Activated CD4-positive, alpha-beta T cell treated with anti-CD3 and anti-CD28 coated beads for 4 hours (primary cell): ENCODE data around the gene PDE4DIP.
"Not testable (repeated sequence)": the region's sequence is repeated elsewhere in the genome, so short reads cannot be mapped to it uniquely, and the experiment has no call there.

Source experiments
- DNase-seq, 2 donors: peaks; one replicate each; pipeline ENCODE4 v3.0.0-alpha.2; 2020

The PDE4DIP gene

GRCh38 chr1:148874408-148875388 lies 30.5 kb downstream of the PDE4DIP start:
- DNase-seq, result not testable (repeated sequence)

- DNase-seq, result not testable (repeated sequence)
Measured at GRCh38 chr1:148879812-148880416, 35.7 kb downstream of the PDE4DIP start.

DNA sequence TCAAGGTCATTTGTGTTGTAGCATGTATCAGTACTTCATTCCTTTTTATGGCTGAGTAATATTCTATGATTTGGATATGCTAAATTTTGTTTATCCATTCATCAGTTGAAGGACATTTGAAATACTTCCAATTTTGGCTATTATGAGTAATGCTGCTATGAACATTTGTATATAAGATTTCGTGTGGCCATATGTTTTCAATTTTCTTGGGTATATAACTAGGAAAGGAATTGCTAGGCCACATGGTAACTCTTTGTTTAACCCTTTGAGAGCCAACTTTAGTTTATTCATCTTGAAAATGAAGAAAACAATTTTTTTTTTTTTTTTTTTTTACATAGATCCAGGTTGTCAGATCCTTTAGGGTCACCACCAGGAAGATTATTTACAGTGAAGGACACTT lies 37.0 kb downstream of the PDE4DIP start:
- DNase-seq, result not testable (repeated sequence)

- DNase-seq, result not testable (repeated sequence)
Measured at GRCh38 chr1:148885219-148885618, 41.0 kb downstream of the PDE4DIP start.

GRCh38 chr1:148886293-148886692 lies 42.1 kb downstream of the PDE4DIP start:
- not testable (repeated sequence) for DNase-seq

DNA sequence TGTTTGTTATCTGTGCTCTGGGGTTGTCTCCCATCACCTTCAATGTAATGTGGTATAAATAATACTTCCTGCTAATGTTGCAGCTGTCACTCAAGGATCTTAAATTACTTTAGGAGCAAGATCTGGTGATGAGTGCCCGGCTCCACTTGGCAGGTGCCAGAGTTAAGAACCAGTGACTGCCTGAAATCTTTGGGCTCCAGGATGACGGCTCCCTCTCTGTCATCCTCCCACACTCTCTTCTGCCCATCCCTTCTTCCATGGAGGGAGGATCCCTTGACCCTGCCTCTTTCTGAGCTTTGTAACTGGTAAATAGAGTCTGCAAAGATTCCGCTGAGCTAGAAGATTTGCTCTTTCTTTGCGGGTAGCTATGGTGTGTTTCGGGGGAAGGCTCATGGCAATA lies 44.4 kb downstream of the PDE4DIP start:
- not testable (repeated sequence) for DNase-seq

DNA sequence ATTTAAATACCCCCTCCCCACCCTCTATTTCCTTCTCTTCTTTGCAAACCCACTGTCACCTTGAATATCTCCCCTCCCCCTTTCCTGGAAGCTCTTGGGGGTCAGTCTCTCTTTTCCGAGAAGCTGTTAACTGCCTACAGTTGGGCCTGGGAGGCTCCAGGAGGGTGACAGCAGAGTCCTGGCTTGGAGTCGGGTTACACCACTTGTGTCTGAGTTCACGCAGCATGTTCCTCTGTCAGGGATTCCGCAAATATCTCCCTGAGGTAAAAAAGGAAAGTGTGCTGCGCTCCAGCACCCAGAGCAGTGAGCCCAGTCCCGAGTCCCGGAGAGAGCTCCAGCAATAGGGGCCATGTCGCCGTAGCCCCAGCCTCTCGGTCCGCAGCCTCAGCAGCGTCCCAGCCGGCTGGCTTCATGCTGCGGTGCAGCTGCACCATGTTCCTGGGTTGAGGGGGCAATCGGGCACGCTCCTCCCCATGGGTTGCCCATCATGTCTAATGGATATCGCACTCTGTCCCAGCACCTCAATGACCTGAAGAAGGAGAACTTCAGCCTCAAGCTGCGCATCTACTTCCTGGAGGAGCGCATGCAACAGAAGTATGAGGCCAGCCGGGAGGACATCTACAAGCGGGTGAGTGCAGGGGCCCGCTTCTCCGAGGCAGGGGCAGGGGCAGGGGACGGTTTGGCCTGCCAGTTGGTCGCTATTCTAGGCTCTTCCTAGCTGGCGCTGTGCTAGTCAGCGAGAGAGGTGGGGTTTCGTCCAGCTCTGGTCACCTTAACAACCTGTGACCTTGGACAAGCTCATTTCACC lies 45.2 kb downstream of the PDE4DIP start:
- DNase-seq, result not testable (repeated sequence)

GRCh38 chr1:148890075-148890568 lies 45.9 kb downstream of the PDE4DIP start:
- DNase-seq, result not testable (repeated sequence)

- DNase-seq, result not testable (repeated sequence)
Measured at GRCh38 chr1:148894360-148895352, 50.4 kb downstream of the PDE4DIP start.

DNA sequence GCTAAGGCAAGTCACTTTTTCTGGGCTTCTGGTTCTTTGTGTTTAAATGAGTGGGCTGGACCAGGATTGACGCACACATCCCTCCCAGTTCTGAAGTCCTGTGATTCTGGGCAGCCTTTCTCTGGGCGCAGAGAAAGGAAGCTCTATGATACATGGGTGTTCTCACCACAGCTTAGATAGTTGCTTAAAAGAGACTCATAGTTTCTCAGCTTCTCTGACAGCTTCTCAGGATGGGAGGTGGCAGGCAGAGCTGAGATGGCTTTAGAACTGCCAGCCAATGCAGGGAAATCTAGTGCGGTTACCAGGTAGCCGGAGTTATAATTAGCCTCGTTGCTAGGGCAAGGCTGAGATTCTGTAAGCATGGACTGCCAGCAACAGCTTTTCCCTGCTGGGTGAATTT lies 55.8 kb downstream of the PDE4DIP start:
- not testable (repeated sequence) for DNase-seq

- DNase-seq, result not testable (repeated sequence)
Measured at GRCh38 chr1:148900691-148901090, 56.5 kb downstream of the PDE4DIP start.

- DNase-seq, result not testable (repeated sequence)
Measured at GRCh38 chr1:148901150-148901952, 57.1 kb downstream of the PDE4DIP start.

DNA sequence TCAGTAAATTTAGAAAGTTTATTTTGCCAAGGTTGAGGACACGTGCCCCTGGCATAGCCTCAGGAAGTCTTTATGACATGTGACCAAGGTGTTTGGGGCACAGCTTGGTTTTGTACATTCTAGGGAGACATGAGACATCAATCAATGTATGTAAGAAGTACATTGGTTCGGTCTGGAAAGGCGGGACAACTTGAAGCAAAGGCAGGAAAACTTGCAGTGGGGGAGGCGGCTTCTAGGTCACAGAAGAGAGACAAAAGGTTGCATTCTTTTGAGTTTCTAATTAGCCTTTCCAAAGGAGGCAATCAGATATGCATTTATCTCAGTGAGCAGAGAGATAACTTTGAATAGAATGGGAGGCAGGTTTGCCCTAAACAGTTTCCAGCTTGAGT lies 57.7 kb downstream of the PDE4DIP start:
- DNase-seq, result not testable (repeated sequence)

DNA sequence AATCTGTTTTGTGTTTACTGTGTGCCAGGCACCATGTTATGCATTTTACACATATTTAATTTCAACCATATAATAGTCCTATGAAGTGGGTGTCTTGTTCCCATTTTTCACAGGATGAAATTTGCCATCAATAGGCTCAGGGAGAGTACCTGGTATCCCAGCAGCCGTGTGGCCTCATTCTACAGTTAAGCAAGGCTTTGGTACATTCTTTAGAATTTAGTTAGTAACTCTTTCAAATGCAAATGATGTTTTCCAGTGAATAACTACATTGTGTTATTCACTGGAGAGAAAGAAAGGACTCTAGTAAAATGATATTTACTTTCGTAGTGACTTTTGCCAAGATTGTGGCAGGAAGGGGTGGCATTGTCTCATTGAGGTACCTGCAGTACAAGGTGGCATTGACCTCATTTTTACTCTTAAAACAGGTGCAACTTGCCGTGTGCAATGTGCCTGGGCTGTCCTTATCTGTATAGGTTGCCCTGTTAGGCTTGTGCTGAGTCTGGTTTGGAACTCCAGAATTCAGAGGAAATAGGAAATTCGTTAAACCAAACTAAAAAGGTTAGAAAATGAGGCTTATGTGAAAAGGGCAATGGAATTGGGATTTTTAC lies 65.1 kb downstream of the PDE4DIP start:
- DNase-seq, result not testable (repeated sequence)

GRCh38 chr1:148911303-148911928 lies 67.2 kb downstream of the PDE4DIP start:
- not testable (repeated sequence) for DNase-seq

GRCh38 chr1:148916222-148916621 lies 72.0 kb downstream of the PDE4DIP start:
- DNase-seq, result not testable (repeated sequence)

DNA sequence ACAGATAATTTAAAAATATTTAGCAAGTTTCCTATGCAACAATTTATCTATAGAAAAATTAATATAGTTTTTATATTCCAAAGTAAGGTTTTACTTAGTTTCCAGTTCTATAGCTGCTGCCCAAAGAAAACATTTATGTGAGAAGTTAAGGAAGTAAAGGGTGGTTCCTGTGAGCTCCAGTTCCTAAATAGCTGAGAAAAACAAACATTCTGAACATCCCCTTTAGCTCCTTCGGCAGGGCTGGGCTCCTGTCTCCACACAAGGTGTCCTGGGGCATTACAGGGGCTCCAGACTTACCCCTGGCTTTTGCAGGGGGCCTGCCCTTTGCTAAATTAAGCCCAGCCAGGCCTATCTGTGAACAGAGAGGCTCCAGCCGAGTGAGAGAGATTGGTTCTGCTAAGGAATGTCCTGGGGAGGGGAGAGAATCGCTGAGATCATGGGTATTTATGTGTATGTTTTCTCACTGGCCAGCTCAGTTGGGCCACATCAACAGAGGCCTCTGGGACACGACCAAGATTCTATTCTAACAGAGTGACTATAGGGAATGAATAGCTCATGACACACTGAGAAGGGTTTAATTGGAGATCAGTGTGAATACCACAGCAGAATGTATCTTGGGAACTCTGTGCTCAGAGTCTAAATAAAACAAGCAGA lies 72.6 kb downstream of the PDE4DIP start:
- DNase-seq, result not testable (repeated sequence)

DNA sequence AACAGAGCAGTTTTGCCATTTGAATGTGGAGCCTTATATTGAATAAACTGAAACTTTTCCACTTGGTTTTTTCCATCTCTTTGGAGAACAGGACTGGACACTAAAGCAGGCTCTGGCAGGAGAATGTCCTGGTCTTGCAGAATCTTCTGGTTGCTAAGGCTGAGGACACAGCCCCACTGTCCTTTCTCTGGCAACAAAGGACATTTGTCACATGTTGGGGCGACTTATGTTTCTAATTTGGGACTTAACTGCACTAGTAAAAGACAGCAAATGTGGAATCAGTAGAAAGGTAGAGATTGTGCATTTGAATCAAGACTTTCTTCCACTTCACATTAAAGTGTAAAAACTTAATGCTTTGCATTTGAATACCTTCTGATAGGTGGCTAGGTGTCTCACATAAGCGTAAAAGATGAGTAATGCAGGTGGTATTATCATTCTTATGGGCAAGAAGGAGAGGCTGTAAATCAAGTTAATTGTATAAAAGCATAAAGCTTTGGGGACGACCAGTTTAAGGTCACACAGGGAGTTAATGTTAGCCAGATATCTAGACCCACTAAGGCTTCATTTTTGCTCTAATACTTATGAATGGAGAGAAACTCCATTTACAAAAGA lies 74.7 kb downstream of the PDE4DIP start:
- not testable (repeated sequence) for DNase-seq

GRCh38 chr1:148921047-148921446 lies 76.8 kb downstream of the PDE4DIP start:
- not testable (repeated sequence) for DNase-seq
